Right atrium auricular region (tissue), 2 donors: ENCODE data around the gene GFY. TPM values are rescaled to one million over a fixed set of nuclear protein-coding genes. Genes with fewer than 3 reads are reported as not detected.

Experiments
- DNase-seq: peaks from one replicate; pipeline ENCODE4 v3.0.0-alpha.2; 2019; ENCODE audit warnings: low spot score
- H3K27ac ChIP-seq, 2 donors: fragments of 200-600 bp; sonication (generic); 1 replicate in 1 of 2; 2 replicates in 1 of 2; pipeline ENCODE4 v1.5.1; 2016 to 2019
- H3K27me3 ChIP-seq, 2 donors: fragments of 200-600 bp; sonication (generic); one replicate each; pipeline versions ENCODE4 v1.5.1 to v1.6.0; 2017 to 2019
- H3K36me3 ChIP-seq: fragments of 200-600 bp; sonication (generic); one replicate; pipeline ENCODE4 v1.5.1; 2016
- H3K4me1 ChIP-seq, 2 donors: fragments of 200-600 bp; sonication (generic); one replicate each; pipeline versions ENCODE4 v1.5.1 to v1.6.0; 2017 to 2019
- H3K4me3 ChIP-seq, 2 donors: fragments of 200-600 bp; sonication (generic); 1 replicate in 1 of 2; 2 replicates in 1 of 2; pipeline ENCODE4 v1.5.1; 2017 to 2019; ENCODE audit warnings: mild to moderate bottlenecking in 1 of 2, moderate library complexity in 1 of 2
- H3K9me3 ChIP-seq, 2 donors: fragments of 200-600 bp; sonication (generic); one replicate each; pipeline ENCODE4 v1.5.1; 2019
- total RNA-seq, 2 donors: library from RNA; depleted of rRNA; stranded (reverse); fragments of >200 nt; gene quantifications; one replicate each; pipeline ENCODE4 v1.1.0, GENCODE V29; 2016
- TF ChIP-seq, protein P1 (sequence below), 2 donors: fragments of 200-600 bp; sonication (generic); IDR thresholded peaks; one replicate each; pipeline ENCODE4 v1.5.1; 2019; ENCODE audit warnings: antibody characterized with exemption in 2 of 2

The GFY gene
- total RNA-seq, 2 donors from 2014 or later = not detected

DNA sequence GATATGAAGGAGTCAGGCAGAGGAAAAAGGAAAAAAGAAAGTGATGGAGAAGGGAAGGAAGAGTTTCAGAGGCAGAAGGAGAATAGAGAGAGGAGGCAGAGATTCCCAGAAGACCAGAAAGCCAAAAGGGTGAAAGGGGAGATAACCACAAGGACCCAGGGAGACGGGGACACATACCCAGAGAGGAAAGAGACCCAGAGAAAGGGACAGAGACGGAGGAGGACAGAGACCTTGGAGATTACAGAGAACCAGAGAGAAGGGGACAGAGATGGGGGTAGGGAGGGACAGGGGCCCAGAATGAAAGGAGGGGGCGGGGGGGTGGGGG lies 3.3 kb upstream of the GFY start:
- TF ChIP-seq, protein P1, sequence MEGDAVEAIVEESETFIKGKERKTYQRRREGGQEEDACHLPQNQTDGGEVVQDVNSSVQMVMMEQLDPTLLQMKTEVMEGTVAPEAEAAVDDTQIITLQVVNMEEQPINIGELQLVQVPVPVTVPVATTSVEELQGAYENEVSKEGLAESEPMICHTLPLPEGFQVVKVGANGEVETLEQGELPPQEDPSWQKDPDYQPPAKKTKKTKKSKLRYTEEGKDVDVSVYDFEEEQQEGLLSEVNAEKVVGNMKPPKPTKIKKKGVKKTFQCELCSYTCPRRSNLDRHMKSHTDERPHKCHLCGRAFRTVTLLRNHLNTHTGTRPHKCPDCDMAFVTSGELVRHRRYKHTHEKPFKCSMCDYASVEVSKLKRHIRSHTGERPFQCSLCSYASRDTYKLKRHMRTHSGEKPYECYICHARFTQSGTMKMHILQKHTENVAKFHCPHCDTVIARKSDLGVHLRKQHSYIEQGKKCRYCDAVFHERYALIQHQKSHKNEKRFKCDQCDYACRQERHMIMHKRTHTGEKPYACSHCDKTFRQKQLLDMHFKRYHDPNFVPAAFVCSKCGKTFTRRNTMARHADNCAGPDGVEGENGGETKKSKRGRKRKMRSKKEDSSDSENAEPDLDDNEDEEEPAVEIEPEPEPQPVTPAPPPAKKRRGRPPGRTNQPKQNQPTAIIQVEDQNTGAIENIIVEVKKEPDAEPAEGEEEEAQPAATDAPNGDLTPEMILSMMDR (IDR thresholded peaks at IDR 0.05) = no peak
- no peak overlapping the region for H3K27ac ChIP-seq
- H3K27me3 ChIP-seq = peaks cover 40 to 45% of the 10 kb centered on the region in 2 donors
- H3K4me3 ChIP-seq = no peak overlapping the region
- no peak for DNase-seq
- H3K9me3 ChIP-seq = no peaks in the 10 kb centered on the region
- peaks cover 0 to 32% of the 10 kb centered on the region in 2 donors for H3K4me1 ChIP-seq
- no peaks in the 10 kb centered on the region for H3K36me3 ChIP-seq

DNA sequence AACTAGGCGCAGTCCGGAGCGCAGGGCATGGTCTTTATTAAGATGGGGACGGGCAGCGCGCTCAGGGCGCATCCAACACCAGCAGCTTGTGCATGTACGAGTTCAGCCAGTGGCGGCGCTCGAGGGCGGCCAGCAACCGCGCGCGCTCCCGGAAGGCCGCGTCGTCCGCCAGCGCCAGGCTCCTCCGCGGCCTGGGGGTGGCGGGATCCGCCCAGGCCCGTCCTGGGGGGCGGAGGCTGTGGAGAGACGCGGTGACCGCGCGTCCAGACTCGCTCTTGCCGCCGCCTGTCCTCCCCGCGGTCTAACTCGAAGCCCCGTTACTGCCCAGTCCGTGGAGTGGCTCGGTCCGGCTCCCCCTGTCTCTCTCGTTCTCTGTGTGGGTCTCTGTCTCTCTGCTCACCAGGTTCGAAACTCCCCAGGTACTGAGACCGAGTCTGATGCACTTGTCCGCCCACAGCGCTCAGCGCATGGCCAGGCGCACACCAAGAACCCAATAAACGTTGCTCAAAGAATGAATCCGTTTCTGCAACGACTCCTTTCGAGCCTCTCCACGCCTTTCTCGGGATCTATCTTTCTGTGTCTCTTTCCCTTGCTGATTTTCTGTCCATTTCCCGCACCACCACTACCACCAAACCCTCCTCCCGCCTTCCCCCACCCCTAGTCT lies 2.6 kb upstream of the GFY start:
- no peaks in the 10 kb centered on the region for H3K9me3 ChIP-seq
- peaks cover 0 to 32% of the 10 kb centered on the region in 2 donors for H3K4me1 ChIP-seq
- peak overlapping the region in 1 of 2 donors; percentile 35 for H3K4me3 ChIP-seq
- TF ChIP-seq, protein P1 (IDR thresholded peaks at IDR 0.05) = peak in 1 of 2 donors; percentile 62
- peaks cover 41 to 52% of the 10 kb centered on the region in 2 donors for H3K27me3 ChIP-seq
- no peak for DNase-seq
- H3K36me3 ChIP-seq = no peaks in the 10 kb centered on the region
- no peak overlapping the region for H3K27ac ChIP-seq

DNA sequence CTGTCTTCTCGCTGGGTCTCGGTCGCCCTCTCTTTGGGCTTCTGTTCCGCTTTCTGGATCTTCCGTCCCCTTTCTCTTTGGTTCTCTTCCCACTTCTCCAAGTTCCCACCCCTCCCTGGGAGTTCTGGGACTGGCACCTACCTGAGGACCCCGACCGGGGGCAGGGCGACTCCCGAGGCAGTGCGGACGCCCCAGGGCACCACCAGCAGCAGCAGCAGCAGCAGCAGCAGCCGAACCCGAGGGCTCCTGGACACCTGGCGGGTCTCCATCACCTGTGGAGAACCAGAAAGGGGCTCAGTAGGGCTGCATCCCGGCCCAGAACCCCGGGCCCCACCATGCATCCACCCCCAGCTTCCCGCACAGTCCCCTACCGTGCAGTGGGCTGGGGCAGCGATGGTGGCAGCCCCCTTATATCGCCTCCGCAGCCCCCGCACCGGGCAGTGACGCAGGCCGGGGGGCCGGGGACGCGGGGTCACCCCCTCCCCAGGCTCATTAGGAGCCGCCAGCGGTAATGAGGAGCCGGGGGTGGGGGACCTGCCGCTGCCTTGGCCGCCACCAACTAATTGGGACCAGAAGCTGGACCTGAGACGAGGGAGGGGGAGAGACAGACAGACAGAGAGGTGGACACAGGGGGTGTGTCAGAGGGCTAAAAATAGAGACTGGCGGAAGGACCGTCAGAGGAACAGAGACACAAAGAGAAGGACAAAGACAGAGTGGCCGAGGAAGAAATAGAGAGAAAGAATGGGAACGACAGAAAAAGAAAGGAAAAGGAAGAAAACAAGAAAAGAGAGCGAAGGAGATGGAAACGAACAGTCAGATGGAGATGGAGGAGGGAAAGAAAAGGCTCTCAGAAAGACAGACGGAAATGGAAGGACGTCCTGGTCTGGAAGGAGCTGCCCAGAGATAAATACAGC lies 1.9 kb upstream of the GFY start, which contains the start of gene PTH2:
PTH2 (minus strand) TSS at position 371 of the 914 bp plus-strand sequence; CDS start at position 269, 102 bp downstream.
- Histone ChIP-seq H3K36me3 (no peaks in the 10 kb centered on the region), H3K27me3 (peaks cover 49 to 60% of the 10 kb centered on the region in 2 donors), H3K4me1 (peaks cover 0 to 40% of the 10 kb centered on the region in 2 donors), H3K27ac (no peak within 1 kb of the TSS), H3K9me3 (no peaks in the 10 kb centered on the region), H3K4me3 (peak within 1 kb of the TSS in 1 of 2 donors; percentile 35)
- DNase-seq = no peak
- TF ChIP-seq, protein P1 (IDR thresholded peaks at IDR 0.05) = no peak

DNA sequence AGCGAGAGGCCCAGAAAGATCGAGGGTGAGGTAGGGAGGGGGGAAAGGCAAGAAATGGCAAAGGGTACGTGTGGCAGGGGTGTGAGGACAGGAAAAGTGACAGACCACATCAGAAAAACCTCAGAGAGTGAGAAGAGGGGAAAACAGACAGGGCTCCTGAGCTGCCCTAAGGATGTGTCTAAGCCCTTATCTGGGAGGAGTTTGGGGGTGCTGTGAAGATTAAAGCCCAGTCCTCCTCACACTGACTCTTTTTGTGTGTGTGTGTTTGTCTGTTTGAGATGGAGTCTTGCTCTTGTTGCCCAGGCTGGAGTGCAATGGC lies 1.2 kb upstream of the GFY start:
- no peaks in the 10 kb centered on the region for H3K9me3 ChIP-seq
- TF ChIP-seq, protein P1 (IDR thresholded peaks at IDR 0.05) = no peak
- H3K27ac ChIP-seq = no peak overlapping the region
- H3K36me3 ChIP-seq = no peaks in the 10 kb centered on the region
- no peak for DNase-seq
- H3K27me3 ChIP-seq = peaks cover 53 to 66% of the 10 kb centered on the region in 2 donors
- peaks cover 0 to 45% of the 10 kb centered on the region in 2 donors for H3K4me1 ChIP-seq
- no peak overlapping the region for H3K4me3 ChIP-seq

DNA sequence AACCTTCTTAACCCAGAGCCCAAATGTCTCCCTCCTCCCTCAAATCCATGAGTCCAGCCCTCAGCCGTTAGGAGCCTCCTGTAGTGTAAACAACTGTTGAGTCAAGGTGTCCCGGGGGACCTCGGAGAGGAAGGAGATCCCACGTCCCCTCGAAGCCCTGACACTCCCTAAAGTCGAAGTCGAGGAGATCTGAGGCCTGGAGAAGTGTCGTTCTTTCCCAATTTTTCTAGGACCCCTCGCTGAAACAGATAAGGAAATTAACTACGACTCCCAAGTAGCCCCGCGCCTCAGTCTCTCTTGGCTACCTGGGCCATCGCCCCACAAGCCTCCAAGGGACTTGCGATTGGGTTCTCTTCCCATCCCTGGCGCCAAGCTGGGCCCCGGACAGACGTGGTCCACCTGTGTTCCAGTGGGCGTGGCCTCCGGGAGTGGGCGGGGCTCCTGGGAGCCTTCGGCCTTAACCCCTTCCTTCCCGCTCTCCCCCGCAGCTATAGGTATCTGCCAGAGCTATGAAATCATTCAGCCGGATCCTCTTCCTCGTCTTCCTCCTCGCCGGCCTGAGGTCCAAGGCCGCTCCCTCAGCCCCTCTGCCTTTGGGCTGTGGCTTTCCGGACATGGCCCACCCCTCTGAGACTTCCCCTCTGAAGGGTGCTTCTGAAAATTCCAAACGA lies 869 bp downstream of the GFY start:
- no peaks in the 10 kb centered on the region for H3K36me3 ChIP-seq
- no peak for DNase-seq
- H3K9me3 ChIP-seq = no peaks in the 10 kb centered on the region
- TF ChIP-seq, protein P1 (IDR thresholded peaks at IDR 0.05) = no peak
- no peak overlapping the region for H3K27ac ChIP-seq
- H3K27me3 ChIP-seq = peaks cover 53 to 63% of the 10 kb centered on the region in 2 donors
- H3K4me1 ChIP-seq = peaks cover 0 to 39% of the 10 kb centered on the region in 2 donors
- H3K4me3 ChIP-seq = no peak overlapping the region
